Stimulated activated CD8-positive, alpha-beta memory T cell treated with anti-CD3 and anti-CD28 coated beads, Interleukin-4, amount 100 ng/mL, for 48 hours (primary cell): ENCODE data around the gene KRTAP12-2.
A peak's percentile ranks its signal among the peaks of the same experiment; 100 is the strongest.
"Not testable (repeated sequence)": the region's sequence is repeated elsewhere in the genome, so short reads cannot be mapped to it uniquely, and the experiment has no call there.

Experiments used
- DNase-seq: peaks from one replicate; pipeline ENCODE4 v3.0.0-alpha.2; 2020

KRTAP12-2 gene

GRCh38 chr21:44702111-44702972 lies 35.6 kb upstream of the KRTAP12-2 start:
- DNase-seq: peak; percentile 20

- DNase-seq: peak; percentile 18
These were observed 34.8 kb upstream of the KRTAP12-2 start for GRCh38 chr21:44701541-44701940.

- DNase-seq: peak; percentile 12
These were observed 34.3 kb upstream of the KRTAP12-2 start for GRCh38 chr21:44701023-44701400.

GRCh38 chr21:44700101-44701022 lies 33.6 kb upstream of the KRTAP12-2 start:
- peak; percentile 17 for DNase-seq

GRCh38 chr21:44699502-44700001 lies 32.8 kb upstream of the KRTAP12-2 start:
- peak; percentile 4 for DNase-seq

GRCh38 chr21:44697811-44698734 lies 31.3 kb upstream of the KRTAP12-2 start:
- DNase-seq: peak; percentile 13

- DNase-seq: not testable (repeated sequence)
These were observed 30.6 kb upstream of the KRTAP12-2 start, which contains the start of gene KRTAP10-12 for GRCh38 chr21:44697172-44697810. KRTAP10-12 (plus strand) TSS chr21:44697172; CDS start chr21:44697202, 30 bp downstream.

- DNase-seq: no peak
These were observed 29.8 kb upstream of the KRTAP12-2 start for GRCh38 chr21:44696572-44696971.

GRCh38 chr21:44695641-44696040 lies 28.9 kb upstream of the KRTAP12-2 start:
- DNase-seq: no peak

GRCh38 chr21:44695184-44695583 lies 28.5 kb upstream of the KRTAP12-2 start:
- no peak for DNase-seq

- no peak for DNase-seq
These were observed 28.0 kb upstream of the KRTAP12-2 start for GRCh38 chr21:44694776-44695175.

GRCh38 chr21:44692798-44693512 lies 26.2 kb upstream of the KRTAP12-2 start:
- no peak for DNase-seq

GRCh38 chr21:44691686-44692085 lies 25.0 kb upstream of the KRTAP12-2 start:
- no peak for DNase-seq

- DNase-seq: not testable (repeated sequence)
These were observed 23.0 kb upstream of the KRTAP12-2 start for GRCh38 chr21:44689740-44690139.

- DNase-seq: no peak
These were observed 20.9 kb upstream of the KRTAP12-2 start for GRCh38 chr21:44687671-44688070.

- DNase-seq: no peak
These were observed 20.3 kb upstream of the KRTAP12-2 start for GRCh38 chr21:44686843-44687561.

GRCh38 chr21:44686000-44686781 lies 19.5 kb upstream of the KRTAP12-2 start:
- DNase-seq: no peak

- DNase-seq: not testable (repeated sequence)
These were observed 18.3 kb upstream of the KRTAP12-2 start for GRCh38 chr21:44685050-44685449.

- no peak for DNase-seq
These were observed 17.8 kb upstream of the KRTAP12-2 start for GRCh38 chr21:44684483-44684882.
